Mesenteric fat pad (tissue), 1 donor: Measurements from ENCODE around the gene ISG20L2. TPM values are rescaled to one million over a fixed set of nuclear protein-coding genes. Genes with fewer than 3 reads are reported as not detected.

Experiments used
- total RNA-seq: library from RNA; stranded (reverse); fragmentation: NEBNext Ultra II Directional; extraction: Animal tissue kit (Norgen Biotek cat#: 25700); gene quantifications from one replicate; pipeline ENCODE4 v1.2.1, GENCODE V29; 2021
- donor health status: DM: yes; HTN: yes; CAD: no.

ISG20L2 gene
- total RNA-seq, 1 donor from 2014 or later: 24.4 TPM

Other genes with a start within 250 kb of the ISG20L2 start
- 38.7 TPM for gene MEF2D, start 228.0 kb downstream of the ISG20L2 start, total RNA-seq
- 0.55 TPM for gene IQGAP3, start 156.2 kb downstream of the ISG20L2 start, total RNA-seq
- gene TTC24, start 149.0 kb downstream of the ISG20L2 start, total RNA-seq: not detected
- 55.1 TPM for gene NAXE, start 137.0 kb downstream of the ISG20L2 start, total RNA-seq
- 40.4 TPM for gene GPATCH4, start 127.3 kb downstream of the ISG20L2 start, total RNA-seq
- 0.35 TPM for gene HAPLN2, start 109.4 kb downstream of the ISG20L2 start, total RNA-seq
- gene BCAN, start 86.6 kb downstream of the ISG20L2 start, total RNA-seq: 0.16 TPM
- gene NES, start 51.4 kb downstream of the ISG20L2 start, total RNA-seq: 49.5 TPM
- 6.7 TPM for gene CRABP2, start 23.2 kb downstream of the ISG20L2 start, total RNA-seq
- 20.0 TPM for gene METTL25B, start 297 bp downstream of the ISG20L2 start, total RNA-seq
- 89.6 TPM for gene MRPL24, start 12.3 kb upstream of the ISG20L2 start, total RNA-seq
- 154 TPM for gene HDGF, start 22.9 kb upstream of the ISG20L2 start, total RNA-seq
- gene PRCC, start 38.8 kb upstream of the ISG20L2 start, total RNA-seq: 64.4 TPM
- 4.7 TPM for gene SH2D2A, start 88.1 kb upstream of the ISG20L2 start, total RNA-seq
- 0.10 TPM for gene INSRR, start 130.4 kb upstream of the ISG20L2 start, total RNA-seq
- gene NTRK1, start 132.1 kb upstream of the ISG20L2 start, total RNA-seq: 1.8 TPM
- 17.7 TPM for gene PEAR1, start 165.0 kb upstream of the ISG20L2 start, total RNA-seq
- gene LRRC71, start 191.9 kb upstream of the ISG20L2 start, total RNA-seq: 0.32 TPM